HG02981 (cell line): Measurements from ENCODE around the gene RPS6KC1.
"Not testable (repeated sequence)": the region's sequence is repeated elsewhere in the genome, so short reads cannot be mapped to it uniquely, and the experiment has no call there.

Experiments
- ATAC-seq: cut with Tn5 transposase; IDR thresholded peaks from one replicate; pipeline ENCODE4 v1.9.1; 2021; ENCODE audit warnings: mild to moderate bottlenecking, moderate library complexity; ENCODE audit not compliant: unreplicated experiment

The RPS6KC1 gene

GRCh38 chr1:213103377-213104306, 52.6 kb downstream of the RPS6KC1 start:
- ATAC-seq = no peak

DNA sequence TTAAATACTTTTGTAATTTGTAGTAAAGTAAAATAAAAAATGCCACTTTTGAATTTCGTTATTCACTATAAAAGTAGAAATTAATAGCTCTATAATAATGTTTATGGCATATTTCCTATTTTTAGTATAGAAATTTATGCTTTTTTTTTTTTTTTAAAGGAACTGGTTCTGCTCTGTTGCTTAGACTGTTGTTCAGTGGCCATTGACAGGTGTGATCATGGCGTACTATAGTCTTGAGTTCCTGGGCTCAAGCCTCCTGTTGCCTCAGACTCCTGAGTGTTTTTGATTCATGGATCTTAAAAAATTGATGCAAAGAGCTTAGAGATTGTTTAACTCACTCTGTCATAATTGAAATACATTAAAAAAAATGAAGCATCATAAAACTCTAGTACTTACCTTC, 53.6 kb downstream of the RPS6KC1 start:
- no peak for ATAC-seq

DNA sequence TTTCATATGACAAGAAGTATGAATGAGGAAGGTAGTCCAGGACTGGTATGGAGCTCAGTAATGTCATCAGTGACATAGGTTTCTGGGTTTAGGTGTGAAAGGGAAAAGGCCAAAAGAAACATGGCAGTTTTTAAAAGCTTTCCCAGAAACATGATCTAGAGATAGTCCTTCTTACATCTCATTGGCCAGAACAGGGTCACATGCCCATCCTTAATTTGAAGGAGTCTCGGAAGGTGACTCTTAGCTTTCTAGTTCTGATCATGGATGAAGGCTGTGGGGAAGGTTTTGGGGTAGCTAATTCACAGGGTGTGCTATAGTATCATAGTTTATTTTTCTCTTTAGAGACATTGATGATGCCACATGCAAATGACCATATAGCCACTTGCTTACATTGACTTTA, 55.3 kb downstream of the RPS6KC1 start:
- no peak for ATAC-seq

GRCh38 chr1:213107613-213108012, 56.6 kb downstream of the RPS6KC1 start:
- no peak for ATAC-seq

DNA sequence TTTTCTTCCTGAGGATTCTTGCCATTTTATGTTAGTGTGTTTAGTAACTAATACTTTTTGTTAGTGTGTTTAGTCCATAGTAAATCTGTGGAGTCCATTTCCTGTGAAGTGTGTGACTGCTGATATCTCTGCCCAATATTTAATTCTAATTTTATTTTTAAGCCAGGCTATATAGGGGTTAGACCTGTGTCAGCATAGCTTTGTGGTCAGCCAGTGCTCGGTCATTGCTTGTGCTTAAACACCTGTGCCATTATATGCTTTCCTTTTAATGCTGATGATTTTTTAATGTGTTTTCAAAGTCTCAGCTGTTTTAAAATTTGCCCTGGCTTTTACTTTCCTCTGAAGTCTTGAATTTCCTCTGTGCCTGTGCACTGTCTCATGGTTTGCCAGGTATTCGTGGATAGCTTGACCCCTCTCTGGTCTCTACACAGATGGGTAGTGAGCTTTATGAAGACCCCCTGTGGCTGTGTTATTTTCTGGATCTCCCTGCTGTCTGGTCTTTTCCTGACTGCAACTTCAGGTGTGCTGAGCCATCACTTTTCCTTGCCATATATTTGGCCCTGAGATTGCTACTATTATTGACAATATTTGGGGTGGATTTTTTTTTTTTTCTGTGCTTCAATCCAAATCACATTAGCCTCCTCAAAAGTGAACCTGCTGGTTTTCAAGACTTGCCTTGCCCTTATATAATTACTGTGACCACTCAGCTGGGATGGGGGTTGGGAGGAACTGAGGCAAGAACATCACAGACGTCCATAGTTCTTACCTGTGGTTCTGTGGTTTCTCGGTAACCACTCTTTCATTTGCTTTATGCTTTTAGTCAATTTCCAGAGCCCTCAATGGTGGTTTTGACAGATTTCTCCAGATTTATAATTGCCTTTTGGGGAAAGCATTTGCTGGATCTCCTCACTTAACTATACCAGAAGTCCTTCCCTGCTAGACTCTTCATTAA, 59.6 kb downstream of the RPS6KC1 start:
- no peak for ATAC-seq

DNA sequence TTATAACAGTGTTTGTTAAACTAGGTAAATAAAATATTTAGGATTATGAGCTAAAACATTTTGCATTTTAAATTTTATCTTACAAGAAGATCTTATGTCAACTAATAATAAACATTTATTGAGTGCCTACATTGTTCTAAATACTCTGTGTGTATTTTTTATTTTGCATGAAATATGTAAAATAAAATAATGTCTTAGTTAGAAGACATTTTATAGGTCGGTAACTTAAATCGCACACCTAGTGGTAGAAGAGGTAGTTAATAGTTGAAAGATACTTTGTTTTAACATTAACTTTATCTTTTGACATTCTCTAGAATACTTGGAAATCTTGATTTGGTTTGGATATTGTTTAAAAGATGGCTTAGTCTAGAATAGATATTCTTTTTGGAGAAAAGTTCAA, 60.5 kb downstream of the RPS6KC1 start:
- no peak for ATAC-seq

- ATAC-seq = not testable (repeated sequence)
Observed at GRCh38 chr1:213112723-213113122, 61.7 kb downstream of the RPS6KC1 start.

DNA sequence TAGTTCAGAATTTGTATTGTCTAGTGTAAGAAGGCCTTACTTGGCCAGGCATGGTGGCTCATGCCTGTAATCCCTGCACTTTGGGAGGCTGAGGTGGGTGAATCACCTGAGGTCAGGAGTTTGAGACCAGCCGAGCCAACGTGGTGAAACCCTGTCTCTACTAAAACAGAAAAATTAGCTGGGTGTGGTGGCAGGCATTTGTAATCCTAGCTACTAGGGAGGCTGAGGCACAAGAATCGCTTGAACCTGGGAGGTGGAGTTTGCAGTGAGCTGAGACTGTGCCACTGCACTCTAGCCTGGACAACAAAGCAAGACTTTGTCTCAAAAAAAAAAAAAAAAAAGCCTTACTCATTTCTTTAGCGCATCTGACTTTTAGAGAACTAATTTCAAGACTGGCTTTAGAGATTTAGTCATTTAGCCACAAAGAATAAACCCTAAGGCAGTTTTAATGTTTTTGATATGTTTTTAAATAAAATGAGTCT, 66.7 kb downstream of the RPS6KC1 start:
- ATAC-seq = not testable (repeated sequence)

GRCh38 chr1:213119794-213120193, 68.8 kb downstream of the RPS6KC1 start:
- ATAC-seq = no peak

DNA sequence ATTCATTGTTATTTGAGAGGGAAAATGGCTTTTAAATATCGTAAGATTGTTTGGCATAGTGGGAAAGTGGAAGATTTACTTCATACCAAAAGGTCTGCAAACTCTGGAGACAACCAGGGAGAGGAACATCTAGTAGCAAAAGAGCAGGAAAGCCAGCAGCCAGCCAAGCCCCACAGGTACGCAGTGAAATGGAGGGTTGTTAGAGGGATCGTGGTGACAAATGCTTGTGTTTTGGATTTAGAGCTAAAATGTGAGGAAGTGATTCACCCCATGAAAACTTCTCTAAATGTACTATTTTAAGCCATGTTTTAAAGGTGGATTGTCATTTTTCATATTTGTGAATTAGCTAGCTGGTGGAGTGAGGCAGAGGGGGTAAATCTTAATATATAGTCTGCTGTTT, 69.3 kb downstream of the RPS6KC1 start:
- no peak for ATAC-seq

DNA sequence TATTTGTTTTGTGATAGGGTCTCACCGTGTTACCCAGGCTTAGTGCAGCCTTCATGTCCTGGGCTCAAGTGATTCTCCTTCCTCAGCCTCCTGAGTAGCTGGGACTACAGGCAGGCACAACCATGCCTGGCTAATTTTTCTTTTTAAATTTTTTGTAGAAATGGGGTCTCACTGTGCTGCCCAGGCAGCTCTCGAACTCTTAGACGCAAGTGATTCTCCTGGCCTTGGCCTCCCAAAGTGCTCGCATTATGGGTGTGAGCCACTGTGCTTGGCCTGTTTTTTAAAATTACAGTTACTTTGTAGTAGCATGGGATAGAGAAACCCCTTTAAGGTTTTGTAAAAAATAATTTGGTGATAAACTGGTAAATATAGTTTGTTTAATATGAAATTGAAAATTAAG, 69.9 kb downstream of the RPS6KC1 start:
- no peak for ATAC-seq

DNA sequence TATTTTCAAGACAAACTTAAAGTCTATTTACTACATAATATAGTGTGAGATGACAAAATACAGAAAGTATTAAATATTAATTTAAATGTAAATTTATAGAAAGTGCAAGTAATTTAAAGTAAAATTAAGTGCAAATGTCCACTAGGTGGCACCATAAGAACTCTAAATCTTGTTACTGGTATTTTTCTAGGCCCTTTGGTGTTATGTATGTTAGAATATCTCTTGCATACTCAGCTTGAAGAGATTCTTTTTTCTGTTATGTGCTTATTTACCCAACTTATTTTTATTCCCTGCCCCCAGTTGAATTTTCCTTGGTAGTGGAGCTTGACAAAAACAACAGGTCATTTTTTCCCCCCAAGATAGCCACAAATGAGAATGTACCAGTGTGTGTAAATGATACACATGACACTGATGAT, 71.5 kb downstream of the RPS6KC1 start:
- no peak for ATAC-seq

DNA sequence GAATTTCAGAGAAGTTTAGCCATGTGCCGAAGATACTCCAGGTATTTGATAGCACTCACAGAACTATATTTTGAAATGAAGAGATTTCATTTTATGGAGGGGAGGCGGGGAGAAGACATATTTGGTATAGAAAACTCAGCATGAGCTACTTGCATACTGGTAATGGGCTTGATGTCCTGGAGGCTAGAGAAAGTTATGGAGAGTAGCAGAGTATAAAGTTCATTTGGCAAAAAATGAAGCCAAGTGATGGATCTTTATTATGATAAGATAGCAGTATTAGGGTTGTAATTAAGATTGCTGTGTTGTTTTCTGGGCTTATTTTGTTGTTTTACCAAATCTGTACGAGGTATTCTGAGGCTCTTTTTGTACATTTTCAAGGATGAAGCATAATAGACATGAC, 72.0 kb downstream of the RPS6KC1 start:
- no peak for ATAC-seq

DNA sequence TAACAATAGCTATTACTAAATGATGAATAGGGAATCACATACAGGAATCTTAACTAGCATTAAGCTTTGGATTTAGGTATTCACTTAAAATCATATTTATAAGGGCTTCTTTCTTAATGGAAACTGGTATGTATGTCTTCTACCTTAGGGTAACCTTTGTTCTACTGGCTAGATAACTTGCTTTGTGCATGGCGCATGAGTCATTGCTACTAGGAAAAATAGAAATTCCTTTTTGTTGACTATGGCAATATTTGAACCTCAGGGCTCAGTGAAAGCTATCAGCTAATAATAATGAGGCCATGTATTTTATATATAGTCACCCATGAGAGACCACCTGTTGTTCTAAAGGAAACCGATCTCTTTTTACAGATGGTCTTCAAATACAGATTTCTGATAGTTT, 72.5 kb downstream of the RPS6KC1 start:
- no peak for ATAC-seq

GRCh38 chr1:213124590-213124989, 73.5 kb downstream of the RPS6KC1 start:
- ATAC-seq = no peak

DNA sequence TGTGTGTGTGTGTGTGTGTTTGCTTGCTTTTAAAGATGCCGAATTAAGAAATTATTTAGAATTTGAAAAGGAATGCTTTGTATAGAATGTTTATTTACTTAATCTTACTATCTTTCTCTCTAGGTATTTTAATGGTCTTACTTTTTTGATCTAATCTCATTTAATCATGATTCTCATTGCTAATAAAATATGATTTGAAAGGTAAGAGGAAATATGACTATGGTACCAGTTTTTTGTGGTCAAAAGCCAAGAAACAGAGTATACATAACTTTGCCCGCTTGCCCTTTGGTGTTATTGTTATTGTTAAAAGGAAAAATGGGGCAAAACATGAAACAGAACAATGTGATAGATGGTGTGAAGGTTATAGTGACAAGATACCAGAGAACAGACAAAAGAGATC, 74.6 kb downstream of the RPS6KC1 start:
- no peak for ATAC-seq

DNA sequence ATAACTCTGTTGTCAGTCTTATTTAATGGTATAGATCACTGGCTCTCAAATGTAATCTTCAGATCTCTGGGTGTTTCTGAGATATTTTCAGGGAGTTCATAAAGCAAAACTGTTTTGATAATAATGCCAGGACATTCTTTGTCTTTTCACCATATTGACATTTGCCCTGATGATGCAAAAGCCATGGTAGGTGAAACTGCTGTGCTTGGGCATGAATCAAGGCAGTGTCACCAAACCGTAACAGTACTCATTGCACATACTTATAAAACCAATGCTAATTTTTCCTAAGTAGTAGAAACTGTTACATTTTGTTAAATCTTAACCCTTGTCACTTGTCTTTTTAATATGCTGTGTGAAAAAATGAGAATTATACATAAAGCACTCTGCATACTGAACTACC, 76.0 kb downstream of the RPS6KC1 start:
- no peak for ATAC-seq

- ATAC-seq = no peak
Observed at GRCh38 chr1:213131851-213132655, 81.0 kb downstream of the RPS6KC1 start.

- no peak for ATAC-seq
Observed at GRCh38 chr1:213135572-213135971, 84.5 kb downstream of the RPS6KC1 start.

- no peak for ATAC-seq
Observed at GRCh38 chr1:213136190-213136917, 85.3 kb downstream of the RPS6KC1 start.
